ENCODE results near the gene BRD9. TPM values are rescaled to one million over a fixed set of nuclear protein-coding genes. Genes with fewer than 3 reads are reported as not detected.

BRD9 gene
- total and polyA plus RNA-seq, 10 donors: 26.5 to 82.9 (median 39.1) TPM

DNA sequence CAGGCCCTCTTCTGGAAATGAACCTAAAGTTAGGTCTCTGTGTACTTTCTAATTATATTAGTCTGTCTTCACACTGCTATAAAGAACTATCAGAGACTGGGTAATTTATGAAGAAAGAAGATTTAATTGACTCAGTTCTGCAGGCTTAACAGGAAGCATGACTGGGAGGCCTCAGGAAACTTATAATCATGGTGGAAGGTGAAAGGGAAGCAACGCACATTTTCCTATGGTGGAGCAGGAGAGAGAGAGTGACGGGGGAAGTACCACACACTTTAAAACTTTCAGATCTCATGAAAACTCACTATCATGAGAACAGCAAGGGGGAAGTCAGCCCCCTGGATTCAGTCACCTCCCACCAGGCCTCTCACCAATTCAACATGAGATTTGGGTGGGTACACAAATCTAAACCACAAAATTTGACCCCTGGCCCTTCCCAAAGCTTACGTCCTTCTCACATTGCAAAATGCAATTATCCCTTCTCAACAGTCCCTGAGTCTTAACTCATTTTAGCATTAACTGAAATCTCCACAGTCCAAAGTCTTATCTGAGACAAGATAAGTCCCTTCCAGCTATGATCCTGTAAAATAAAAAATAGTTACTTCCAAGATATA lies 40.8 kb upstream of the BRD9 start:
- intact Hi-C loops (cut with DNase I; ENCODE audit: low total_unique reads): no loop called here
- no peaks in the 10 kb centered on the region for H3K9me3 ChIP-seq
- WGBS, 5 donors: 51 to 84% (median 67%) methylated on average over 3 of the region's 3 CpGs
- no peak overlapping the region for H3K27ac ChIP-seq
- DNase-seq: no peak
- peaks cover 0 to 4% (median 0%) of the 10 kb centered on the region in 7 donors for H3K27me3 ChIP-seq (replicated peaks in 1 of 7)
- TF ChIP-seq POLR2A (IDR thresholded peaks at IDR 0.05): no peak
- no peak for TF ChIP-seq POLR2AphosphoS5 (IDR thresholded peaks at IDR 0.05)
- TF ChIP-seq, protein P1, sequence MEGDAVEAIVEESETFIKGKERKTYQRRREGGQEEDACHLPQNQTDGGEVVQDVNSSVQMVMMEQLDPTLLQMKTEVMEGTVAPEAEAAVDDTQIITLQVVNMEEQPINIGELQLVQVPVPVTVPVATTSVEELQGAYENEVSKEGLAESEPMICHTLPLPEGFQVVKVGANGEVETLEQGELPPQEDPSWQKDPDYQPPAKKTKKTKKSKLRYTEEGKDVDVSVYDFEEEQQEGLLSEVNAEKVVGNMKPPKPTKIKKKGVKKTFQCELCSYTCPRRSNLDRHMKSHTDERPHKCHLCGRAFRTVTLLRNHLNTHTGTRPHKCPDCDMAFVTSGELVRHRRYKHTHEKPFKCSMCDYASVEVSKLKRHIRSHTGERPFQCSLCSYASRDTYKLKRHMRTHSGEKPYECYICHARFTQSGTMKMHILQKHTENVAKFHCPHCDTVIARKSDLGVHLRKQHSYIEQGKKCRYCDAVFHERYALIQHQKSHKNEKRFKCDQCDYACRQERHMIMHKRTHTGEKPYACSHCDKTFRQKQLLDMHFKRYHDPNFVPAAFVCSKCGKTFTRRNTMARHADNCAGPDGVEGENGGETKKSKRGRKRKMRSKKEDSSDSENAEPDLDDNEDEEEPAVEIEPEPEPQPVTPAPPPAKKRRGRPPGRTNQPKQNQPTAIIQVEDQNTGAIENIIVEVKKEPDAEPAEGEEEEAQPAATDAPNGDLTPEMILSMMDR (IDR thresholded peaks at IDR 0.05 in 8 of 11, conservative IDR thresholded peaks at IDR 0.05 in 3 of 11): no peak
- H3K36me3 ChIP-seq: no peaks in the 10 kb centered on the region
- H3K4me3 ChIP-seq: no peak overlapping the region
- no peaks in the 10 kb centered on the region for H3K4me1 ChIP-seq

DNA sequence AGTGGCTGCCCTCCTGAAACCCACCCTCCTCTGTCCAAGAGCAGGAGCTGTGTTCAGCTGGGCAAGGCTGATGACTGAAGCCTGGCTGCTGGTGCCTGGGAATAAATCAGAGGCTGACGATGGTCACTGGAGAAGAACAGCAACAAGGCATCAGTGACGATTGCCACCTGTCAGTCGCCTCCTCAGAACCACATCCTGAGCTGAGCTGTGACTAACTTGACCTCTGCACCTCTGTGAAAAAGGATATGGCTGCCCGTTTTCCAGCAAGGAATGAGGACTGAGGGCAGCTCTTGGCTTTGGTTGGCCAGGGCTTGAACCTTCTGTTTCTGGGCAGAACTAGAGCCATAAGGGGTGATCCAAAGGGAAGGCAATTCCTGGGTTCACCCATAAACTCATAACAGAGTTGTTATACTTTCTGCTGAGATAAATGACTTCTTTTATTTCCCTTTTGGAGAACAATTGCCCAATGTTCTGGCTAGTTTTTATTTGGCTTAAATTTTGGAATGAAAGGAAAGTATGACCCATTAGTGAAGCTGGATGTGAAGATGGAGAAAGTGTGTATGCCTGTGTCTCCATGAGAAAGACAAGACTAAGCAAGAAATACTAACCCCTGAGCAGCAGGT lies 40.1 kb upstream of the BRD9 start:
- no peak overlapping the region for H3K4me3 ChIP-seq
- WGBS, 5 donors: 45 to 59% (median 53%) methylated on average over 4 of the region's 4 CpGs
- intact Hi-C loops (cut with DNase I; ENCODE audit: low total_unique reads): no loop called here
- H3K4me1 ChIP-seq: no peaks in the 10 kb centered on the region
- no peaks in the 10 kb centered on the region for H3K9me3 ChIP-seq
- TF ChIP-seq POLR2AphosphoS5 (IDR thresholded peaks at IDR 0.05) (no peak), POLR2A (IDR thresholded peaks at IDR 0.05) (no peak)
- TF ChIP-seq, protein P1 (IDR thresholded peaks at IDR 0.05 in 8 of 11, conservative IDR thresholded peaks at IDR 0.05 in 3 of 11): no peak
- H3K27me3 ChIP-seq (replicated peaks in 1 of 7): peaks cover 0 to 7% (median 0%) of the 10 kb centered on the region in 7 donors
- peak overlapping the region in 3 of 8 donors; percentile 28 to 42 (median 29) for H3K27ac ChIP-seq
- no peak for DNase-seq
- H3K36me3 ChIP-seq: no peaks in the 10 kb centered on the region

DNA sequence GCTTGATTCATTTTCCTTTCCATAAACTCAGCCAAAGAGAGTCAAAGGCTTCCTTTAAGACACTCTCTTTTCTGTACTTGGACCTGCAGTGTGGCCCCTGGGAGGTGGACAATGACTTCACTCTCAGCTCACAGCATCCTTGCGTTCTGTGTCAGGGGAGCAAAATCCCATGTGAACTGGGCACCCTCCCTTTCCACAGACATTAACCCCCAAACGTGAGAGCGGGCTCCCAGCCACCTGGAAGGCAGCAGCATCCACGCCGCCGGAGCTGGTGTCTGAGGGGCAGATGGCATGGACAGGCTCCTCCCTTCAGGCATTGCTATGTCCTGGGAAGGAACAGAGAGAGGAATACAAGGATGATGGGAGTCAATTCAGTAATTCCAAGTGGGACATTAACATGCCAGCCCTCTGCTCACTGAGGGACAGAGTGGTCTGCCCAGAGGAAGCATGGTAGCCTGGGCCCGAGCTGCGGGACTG lies 39.6 kb upstream of the BRD9 start:
- 83 to 92% (median 88%) methylated on average over 7 to 8 of the region's 8 CpGs for WGBS, 5 donors
- intact Hi-C loops (cut with DNase I; ENCODE audit: low total_unique reads): no loop called here
- no peaks in the 10 kb centered on the region for H3K9me3 ChIP-seq
- H3K4me3 ChIP-seq: no peak overlapping the region
- peaks cover 0 to 13% (median 2%) of the 10 kb centered on the region in 7 donors for H3K27me3 ChIP-seq (replicated peaks in 1 of 7)
- no peak for TF ChIP-seq POLR2A (IDR thresholded peaks at IDR 0.05)
- TF ChIP-seq POLR2AphosphoS5 (IDR thresholded peaks at IDR 0.05): no peak
- TF ChIP-seq, protein P1 (IDR thresholded peaks at IDR 0.05 in 8 of 11, conservative IDR thresholded peaks at IDR 0.05 in 3 of 11): no peak
- H3K36me3 ChIP-seq: no peaks in the 10 kb centered on the region
- DNase-seq: peak; percentile 67
- H3K27ac ChIP-seq: peak overlapping the region in 3 of 8 donors; percentile 28 to 42 (median 29)
- H3K4me1 ChIP-seq: peaks cover 0 to 2% (median 0%) of the 10 kb centered on the region in 6 donors

DNA sequence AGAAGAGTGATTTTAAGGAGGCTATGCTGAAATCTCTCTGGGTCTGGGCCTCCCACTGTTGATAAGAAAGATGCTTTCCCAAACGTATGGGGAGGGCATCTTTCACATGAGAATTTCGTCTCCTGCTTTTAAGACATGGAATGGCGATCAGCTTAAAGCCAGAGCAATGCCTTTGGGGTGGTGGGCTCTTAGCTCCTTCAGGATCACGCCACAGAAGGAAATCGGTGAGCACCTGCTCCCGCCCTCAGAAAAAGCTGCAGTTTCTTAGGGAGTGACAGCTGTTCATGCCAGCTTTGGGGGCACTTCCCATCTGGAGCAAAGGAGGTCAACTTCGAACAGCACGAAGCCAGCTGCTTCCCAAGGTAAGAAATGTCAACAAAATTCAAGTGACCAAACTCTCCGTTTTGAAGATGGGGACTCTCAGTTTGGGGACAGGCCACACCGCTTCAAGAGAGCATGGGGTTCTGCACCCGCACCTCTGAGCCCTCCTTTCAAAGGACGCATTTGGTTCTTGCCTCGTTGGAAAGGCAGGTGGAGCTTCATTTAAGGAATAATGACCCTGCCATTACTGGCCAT lies 39.1 kb upstream of the BRD9 start:
- intact Hi-C loops (cut with DNase I; ENCODE audit: low total_unique reads): no loop called here
- Histone ChIP-seq H3K36me3 (no peaks in the 10 kb centered on the region), H3K4me3 (no peak overlapping the region), H3K9me3 (no peaks in the 10 kb centered on the region), H3K4me1 (peaks cover 0 to 7% (median 5%) of the 10 kb centered on the region in 6 donors), H3K27ac (no peak overlapping the region), H3K27me3 (replicated peaks in 1 of 7) (peaks cover 0 to 18% (median 7%) of the 10 kb centered on the region in 7 donors)
- TF ChIP-seq POLR2A (IDR thresholded peaks at IDR 0.05) (no peak), POLR2AphosphoS5 (IDR thresholded peaks at IDR 0.05) (no peak)
- TF ChIP-seq, protein P1 (IDR thresholded peaks at IDR 0.05 in 8 of 11, conservative IDR thresholded peaks at IDR 0.05 in 3 of 11): no peak
- DNase-seq: no peak
- 83 to 89% (median 85%) methylated on average over 13 of the region's 13 CpGs for WGBS, 5 donors
